Esophagus muscularis mucosa (tissue), 4 donors: ENCODE data around the gene PEPD.

Source experiments
- CTCF ChIP-seq, 3 experiments: fragments of 200-600 bp in 2 of 3; fragments of 450-650 bp in 1 of 3; sonication (generic) in 2 of 3; IDR thresholded peaks; one replicate each; pipeline ENCODE4 v1.5.1; 2017 to 2019; ENCODE audit warnings: antibody characterized with exemption in 3 of 3, mild to moderate bottlenecking in 2 of 3, moderate library complexity in 1 of 3
- EP300 ChIP-seq: sonication (generic); formaldehyde crosslinking; IDR thresholded peaks from one replicate; pipeline ENCODE4 v1.6.1; 2017; ENCODE audit warnings: antibody characterized with exemption
- POLR2AphosphoS5 ChIP-seq, 2 donors: sonication (generic); formaldehyde crosslinking; IDR thresholded peaks; one replicate each; pipeline ENCODE4 v1.6.1; 2017; ENCODE audit warnings: antibody characterized with exemption in 2 of 2

DNA sequence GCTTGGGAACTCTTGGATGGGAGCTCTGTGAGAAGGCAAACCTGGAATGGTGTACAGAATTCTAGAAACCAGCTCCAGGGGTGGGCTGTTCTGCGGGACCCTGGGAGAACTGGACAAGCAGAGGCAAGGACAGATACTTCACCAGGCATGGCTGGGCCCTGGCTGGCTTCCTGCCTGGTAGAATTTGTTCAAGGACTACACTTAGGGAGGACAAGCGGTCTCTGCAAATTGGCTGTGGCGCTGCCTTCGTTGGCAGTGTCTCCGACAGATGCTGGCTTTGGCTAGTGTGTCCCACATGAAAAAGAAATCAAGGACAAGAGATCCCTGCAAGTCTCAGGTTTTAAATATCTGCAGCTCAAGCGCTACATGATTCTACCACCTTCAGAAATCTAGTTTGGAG lies 135.6 kb downstream of the PEPD start:
- TF ChIP-seq POLR2AphosphoS5 (IDR thresholded peaks at IDR 0.05) = no peak
- TF ChIP-seq CTCF (IDR thresholded peaks at IDR 0.05) = no peak
- TF ChIP-seq EP300 = no peak
